LNCAP (cell line): Measurements from ENCODE around the gene FEM1B.

Source experiments
- CTCF ChIP-seq: fragments of 450-650 bp; IDR thresholded peaks from 2 replicates; pipeline ENCODE4 v1.5.1; 2017; ENCODE audit warnings: mild to moderate bottlenecking

The FEM1B gene

DNA sequence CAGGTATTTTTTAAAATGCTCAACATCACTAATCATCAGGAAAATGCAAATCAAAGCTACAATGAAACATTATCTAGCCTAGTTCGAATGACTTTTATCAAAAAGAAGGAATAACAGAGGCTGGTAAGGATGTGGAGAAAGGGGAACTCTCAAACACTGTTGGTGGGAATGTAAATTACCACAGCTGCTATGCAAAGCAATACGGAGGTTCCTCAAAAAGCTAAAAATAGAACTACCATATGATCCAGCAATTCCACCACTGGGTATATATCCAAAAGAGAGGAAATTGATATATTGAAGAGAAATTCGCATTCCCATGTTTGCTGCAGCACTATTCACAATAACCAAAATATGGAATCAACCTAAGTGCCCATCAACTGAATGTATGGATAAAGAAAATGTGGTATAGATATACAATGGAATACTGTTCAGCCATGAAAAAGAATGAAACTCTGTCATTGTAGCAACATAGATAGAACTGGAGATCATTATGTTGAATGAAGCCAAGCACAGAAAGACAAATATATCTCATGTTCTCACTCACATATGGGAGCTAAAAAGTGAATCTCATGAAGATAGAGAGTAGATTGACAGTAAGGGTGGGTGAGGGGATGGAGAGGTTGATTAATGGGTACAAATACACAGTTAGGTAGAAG is 28.4 kb upstream of the FEM1B start:
- no peak for TF ChIP-seq CTCF

GRCh38 chr15:68252925-68253534 is 24.5 kb upstream of the FEM1B start:
- peak; percentile 86 for TF ChIP-seq CTCF

- TF ChIP-seq CTCF, result no peak
These were observed 20.7 kb upstream of the FEM1B start for GRCh38 chr15:68256675-68257450.

- TF ChIP-seq CTCF, result no peak
These were observed 18.9 kb upstream of the FEM1B start for GRCh38 chr15:68258692-68259091.

- TF ChIP-seq CTCF, result no peak
These were observed 17.7 kb upstream of the FEM1B start for GRCh38 chr15:68259883-68260282.

GRCh38 chr15:68261241-68261640 is 16.3 kb upstream of the FEM1B start:
- TF ChIP-seq CTCF, result no peak

GRCh38 chr15:68261980-68262379 is 15.6 kb upstream of the FEM1B start:
- TF ChIP-seq CTCF, result no peak
